AG20443 (cell line): ENCODE measurements around the gene UBE2E2.

Source experiments
- DNase-seq: peaks from one replicate; pipeline ENCODE4 v3.0.0; 2012; ENCODE audit warnings: low spot score, mixed read lengths

Gene UBE2E2

DNA sequence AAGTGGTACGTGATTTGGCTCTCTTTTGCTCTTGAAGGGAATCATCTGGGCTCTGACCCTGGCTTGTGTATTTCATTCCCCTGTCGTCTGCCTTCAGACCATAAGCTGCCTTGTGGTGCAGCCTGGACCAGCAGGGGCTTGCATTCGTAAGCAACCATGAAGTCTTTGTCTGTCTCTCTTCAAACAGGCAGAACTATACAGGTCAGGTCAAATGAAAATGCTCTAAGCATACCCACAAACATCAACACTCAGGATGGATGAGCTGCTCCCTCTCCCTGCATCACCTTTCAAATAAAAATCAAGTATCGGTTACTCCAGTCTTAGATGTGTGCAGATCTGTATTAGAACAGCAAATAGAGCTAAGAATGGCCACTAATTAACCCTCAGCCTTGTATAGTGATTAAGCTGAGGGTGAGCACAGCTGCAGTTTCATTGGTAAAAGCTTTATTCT is 334.0 kb downstream of the UBE2E2 start:
- no peak for DNase-seq

DNA sequence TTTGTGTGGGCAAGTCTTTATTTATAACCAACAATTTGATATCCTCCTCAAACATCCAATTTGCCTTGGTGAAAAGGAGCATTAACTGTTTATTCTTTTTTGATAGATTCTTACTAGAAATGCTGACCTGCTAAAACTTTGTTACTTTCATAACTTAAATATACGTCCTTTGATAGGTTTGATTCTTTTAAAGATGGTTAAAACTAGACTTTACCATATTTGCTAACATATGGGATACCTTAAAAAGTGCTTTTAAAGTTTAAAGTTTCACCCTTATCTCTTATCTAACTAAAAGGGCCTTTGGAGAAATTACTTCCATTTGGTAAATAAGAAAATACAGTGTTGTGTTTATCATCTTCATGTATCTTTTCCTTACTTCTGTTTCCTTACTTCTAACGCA is 336.1 kb downstream of the UBE2E2 start:
- no peak for DNase-seq

DNA sequence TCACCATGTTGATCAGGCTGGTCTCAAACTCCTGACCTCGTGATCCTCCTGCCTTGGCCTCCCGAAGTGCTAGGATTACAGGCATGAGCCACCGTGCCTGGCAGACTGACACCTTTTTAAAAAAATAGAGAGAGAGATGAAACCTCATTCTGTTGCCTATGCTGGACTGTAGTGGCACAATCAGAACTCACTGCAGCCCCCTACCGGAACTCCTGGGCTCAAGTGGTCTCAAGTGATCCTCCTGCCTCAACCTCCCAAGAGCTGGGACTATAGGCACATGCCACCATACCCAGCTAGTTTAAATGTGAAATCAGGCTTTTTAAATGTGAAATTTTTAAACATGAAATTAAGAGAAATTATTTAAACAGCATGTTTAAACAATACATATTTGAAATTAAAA is 337.5 kb downstream of the UBE2E2 start:
- no peak for DNase-seq

DNA sequence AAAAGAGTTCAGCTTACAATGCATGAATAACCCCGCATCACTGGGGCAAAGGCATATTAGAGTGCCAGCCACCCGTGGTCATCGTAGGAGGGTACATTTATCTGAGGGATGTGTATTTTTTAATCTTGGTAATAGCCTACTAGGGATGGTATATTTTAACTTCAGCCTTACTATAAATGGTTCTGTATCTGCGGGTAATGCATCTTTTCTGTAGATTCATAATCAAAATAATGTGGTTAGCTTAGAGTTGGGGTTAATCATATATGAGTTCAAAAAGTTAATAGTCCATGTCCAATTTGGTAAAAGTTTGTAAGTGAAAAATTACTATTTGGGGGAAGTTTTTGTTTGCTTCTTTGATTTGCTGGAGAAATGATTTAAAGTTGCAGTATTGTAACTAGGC is 339.0 kb downstream of the UBE2E2 start:
- no peak for DNase-seq

DNA sequence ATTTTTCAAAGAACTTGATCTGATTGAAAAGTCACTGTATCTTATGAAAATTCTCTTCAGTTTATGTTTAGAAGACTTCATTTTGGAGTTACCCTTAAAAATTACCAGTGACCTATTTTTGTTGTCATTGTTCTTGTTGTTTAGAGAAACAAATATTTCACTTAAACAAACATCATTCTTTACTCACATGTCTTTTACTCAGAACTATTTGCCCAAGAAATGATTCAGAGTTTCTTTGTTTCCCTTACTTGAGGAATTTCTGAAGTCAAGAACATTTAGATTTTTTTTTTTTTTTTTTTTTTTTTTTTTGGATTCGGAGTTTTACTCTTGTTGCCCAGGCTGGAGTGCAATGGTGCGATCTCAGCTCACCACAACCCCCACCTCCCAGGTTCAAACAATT is 343.1 kb downstream of the UBE2E2 start:
- no peak for DNase-seq

DNA sequence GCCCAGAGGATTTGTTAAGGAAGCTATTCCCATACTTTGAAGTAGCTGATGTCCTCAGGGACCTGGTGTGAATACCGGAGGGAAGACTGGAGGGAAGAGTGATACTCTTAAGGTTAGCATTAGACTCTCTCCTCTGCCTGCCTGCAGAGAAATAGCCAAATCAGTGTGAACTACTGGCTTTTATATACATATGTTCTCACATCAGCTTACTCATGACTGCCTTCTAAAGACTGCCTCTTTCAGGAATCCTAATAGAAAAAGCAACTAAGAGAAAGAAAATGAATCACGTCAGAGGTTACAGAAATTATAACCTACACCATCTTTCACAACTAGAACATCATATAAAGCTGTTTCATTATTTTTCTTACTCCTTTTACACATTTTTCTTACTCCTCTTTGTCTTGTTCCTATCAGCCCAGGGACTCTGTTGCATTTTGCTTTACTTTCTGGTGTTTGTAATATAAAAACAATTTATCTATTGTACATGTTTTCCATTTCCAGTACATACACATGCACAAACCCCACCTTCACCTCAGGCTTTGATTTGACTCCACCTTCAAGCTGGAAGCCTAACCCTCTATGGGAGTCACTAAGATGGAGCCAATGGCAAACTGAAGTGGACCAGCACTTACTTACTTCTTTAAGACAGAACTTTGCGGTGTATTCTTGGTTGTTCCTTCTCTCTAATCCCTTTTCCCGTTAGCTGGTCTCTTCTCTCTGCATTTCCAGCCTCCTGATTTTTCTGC is 345.0 kb downstream of the UBE2E2 start:
- no peak for DNase-seq

DNA sequence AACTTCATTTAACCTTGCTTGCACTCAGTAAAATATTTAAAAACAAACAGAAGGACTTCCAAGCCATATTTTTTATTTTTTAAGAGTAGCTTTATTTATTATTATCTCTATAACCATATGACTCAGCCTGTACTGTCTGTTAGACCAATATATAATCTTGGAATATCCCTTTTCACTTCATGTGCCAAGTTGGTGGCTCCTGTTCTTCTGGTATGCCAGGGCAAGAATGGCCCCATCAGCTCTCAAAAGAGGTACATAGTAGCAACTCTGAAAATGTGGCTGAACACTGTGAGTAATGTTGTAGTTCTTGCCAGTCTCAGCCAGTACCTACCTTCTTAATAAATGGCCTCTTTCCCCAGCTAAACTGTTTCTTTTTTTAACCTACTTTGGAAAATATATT is 345.6 kb downstream of the UBE2E2 start:
- no peak for DNase-seq

DNA sequence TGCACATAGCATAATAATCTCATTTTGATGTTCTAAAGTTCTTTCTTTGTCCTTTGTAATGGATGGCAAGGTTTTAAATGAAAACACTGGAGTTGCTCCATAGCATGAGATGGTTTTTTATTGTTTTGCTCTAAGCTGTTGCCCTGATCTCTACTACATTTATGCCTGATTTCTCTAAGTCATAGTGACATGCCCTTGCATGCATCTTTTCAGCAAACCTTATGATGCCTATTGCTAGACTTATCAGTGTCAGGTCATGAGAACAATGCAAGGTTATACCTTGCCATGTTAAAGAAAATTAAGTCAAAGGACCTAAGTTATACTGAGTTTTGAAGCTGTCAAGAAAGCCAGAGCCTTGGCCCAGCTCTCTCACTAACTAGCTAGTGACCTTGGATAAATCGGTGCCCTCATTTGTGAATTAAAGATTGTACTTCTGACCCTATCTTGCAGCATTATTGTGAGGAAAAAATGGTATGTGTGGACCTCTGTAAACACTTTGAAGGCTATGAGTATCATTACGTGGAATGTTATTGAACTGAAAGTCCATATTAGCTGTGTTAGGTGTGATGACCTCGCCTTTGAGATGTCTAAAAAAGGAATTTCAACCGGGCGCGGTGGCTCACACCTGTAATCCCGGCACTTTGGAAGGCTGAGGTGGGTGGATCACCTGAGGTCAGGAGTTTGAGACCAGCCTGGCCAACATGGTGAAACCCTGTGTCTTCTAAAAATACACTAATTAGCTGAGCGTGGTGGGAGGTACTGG is 346.2 kb downstream of the UBE2E2 start:
- no peak for DNase-seq

DNA sequence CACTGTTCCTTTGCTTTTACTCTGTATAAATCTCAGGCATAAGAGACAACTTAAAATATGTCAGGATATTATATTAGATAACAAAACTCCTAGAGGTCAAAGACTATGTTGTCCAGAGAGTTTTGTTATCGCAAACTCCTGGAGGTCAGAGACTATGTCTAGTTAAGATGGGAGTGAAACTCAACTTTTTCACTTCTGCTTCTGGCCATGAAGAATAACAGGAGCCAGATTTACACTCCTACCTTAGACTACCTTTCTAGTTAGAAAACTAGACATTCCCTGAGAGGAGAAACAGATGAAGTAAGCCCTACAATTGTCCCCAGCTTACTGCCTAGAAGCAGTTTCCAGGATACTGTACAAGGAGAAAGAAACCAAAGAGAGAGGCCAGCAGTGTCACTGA is 347.3 kb downstream of the UBE2E2 start:
- DNase-seq = no peak

DNA sequence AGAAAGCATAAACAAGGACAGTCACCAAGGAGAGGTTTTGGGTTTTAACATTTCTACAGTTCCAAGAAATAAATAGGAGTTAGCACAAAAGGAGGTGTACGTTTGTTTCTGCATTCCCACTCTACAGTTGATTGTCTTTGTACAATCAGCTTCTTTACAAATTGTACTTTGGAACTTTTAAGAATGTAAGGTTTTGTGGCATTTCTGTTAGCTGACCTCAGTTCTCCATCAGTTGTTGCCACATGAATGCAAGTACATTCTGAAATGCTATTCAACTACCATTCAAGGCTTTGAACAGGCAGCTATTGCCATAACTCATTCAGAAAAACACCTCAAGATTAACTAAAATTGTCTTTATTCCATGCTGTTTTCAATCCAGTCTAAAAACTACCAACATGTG is 349.4 kb downstream of the UBE2E2 start:
- DNase-seq = no peak

DNA sequence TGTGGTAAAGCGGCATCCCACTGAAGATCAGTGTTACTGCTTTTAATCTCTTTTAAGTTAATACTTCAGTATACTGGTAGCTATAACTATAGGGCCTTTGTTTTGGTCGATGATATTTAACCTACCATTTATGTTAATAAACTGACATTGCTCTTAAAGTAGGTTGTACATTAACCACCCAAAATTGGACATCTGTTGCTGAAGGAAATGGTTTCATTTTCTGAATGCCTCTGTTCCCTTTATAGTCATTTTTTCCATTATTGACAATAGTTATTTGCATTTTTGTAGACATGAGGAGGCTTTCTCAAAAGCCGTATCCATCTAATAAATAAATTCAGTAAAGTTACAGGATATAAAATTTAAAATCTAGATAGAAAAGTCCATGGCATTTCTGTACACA is 350.2 kb downstream of the UBE2E2 start:
- no peak for DNase-seq

DNA sequence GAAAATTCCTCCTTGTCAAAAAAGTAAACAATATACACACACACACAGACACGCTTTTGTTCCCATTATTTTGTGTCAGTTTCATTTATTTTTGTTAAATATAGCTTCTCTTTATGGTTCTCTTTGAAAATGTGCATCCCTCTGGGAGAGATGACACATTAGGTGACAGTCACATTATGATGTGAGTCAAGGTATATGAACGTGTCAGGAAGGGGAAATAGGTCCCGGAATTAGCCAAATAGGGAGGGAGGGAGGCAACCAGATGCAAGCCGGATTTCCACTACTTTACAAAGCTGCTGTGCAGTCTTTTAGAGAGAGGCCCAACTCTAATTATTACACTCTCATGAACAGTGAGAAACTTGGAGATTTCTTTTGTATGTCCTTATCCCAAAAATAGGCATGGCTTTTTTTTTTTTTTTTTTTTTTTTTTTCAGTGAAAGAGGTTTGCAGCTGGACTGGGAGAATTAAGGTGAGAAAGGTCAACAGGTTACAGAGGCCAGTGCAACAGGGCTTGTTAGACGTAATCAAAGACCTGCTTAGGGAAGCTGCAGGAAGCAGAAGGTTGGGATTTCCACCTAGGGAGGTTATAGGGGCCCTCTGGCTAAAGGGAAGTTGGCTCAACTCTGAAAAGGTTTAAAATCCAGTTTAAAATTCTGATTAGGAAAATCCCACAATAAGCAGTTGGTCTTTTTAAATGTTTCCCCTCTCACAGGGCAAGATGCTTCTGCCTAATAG is 362.1 kb downstream of the UBE2E2 start:
- DNase-seq = no peak

DNA sequence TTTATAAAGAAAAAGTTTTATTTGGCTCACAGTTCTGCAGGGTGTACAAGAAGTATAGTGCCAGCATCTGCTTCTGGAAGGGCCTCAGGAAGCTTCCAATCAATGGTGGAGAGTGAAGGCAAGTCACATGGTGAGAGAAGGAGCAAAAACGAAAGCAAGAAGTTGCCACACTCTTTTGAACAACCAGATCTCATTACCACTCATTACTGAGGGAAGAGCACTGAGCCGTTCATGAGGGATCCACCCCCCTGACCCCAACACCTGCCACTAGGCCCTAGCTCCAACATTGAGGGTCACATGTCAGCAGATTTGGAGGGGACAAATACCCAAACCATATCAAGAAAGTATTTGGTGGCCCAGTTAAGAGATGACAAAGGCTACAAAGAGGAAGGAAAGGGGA is 363.4 kb downstream of the UBE2E2 start:
- DNase-seq = no peak

DNA sequence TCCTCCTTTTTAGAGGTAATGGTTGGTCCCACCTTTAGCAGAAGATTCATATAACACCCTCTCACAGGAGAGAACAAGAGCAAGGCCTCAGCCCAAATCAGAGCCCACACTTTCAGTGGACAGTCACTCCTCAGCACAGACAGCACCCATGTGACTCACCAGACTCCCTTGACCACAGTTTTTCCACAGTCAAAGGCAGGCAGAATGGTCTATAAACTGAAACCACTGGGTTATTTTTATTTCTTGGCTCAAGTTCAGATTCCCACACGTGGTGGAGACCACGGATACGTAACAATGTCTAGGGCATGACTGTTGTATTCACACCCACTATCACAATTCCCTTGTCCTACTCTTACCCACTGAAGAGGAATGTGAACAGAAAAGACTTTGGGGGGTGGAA is 364.8 kb downstream of the UBE2E2 start:
- DNase-seq = peak; percentile 76

DNA sequence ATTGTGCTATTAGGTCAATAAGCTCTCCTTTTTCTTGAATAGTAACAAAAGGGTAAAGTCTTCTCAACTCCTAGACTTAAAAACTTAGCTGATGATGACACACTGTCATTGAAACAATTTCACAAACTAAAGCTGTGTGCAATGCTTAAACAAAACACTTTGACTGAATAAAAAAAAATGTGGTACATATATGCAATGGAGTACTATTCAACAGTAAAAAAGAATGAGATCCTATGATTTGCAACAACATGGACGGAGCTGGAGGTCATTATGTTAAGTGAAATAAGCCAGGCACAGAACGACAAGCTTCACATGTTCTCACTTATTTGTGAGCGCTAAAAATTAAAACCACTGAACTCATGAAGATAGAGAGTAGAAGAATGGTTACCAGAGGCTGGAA is 370.7 kb downstream of the UBE2E2 start:
- DNase-seq = no peak

DNA sequence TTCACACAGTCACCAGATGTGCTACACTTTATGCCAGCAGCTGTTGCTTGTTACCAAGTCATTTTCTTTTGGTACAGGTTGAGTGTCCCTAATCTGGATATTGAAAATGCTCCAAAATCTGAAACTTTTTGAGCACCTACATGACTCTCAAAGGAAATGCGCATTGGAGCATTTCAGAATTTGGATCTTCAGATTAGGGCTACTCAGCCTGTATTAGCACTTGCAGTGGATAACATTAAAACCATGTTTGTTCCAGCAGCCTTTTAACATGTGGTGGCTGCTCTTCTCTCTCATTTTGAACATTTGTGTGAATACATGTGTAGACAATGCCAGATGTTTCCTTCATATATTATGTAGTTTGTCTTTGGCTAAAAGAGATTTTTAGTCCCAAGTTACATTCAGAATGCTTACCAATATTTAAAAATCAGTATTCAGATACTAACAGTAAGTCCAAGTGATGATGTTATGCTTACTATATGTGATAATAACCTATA is 371.7 kb downstream of the UBE2E2 start:
- no peak for DNase-seq

DNA sequence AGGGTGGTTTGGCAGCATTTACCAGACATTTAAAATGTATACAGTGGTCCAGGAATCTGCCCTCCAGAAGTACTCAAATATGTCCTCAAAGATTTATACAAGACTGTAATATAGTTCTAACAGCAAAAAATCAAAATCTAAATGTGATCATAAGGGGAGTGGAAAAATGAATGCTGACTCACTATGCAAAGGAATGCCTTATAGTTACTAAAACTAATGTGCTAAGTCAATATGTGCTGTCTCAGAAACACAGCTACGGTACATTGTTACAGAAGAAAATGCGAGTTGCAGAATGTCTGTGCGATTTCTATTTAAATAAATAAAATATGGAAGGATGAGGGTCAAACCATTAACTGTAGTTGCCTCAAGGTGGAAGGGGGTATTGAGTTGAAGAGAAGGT is 372.6 kb downstream of the UBE2E2 start:
- no peak for DNase-seq

DNA sequence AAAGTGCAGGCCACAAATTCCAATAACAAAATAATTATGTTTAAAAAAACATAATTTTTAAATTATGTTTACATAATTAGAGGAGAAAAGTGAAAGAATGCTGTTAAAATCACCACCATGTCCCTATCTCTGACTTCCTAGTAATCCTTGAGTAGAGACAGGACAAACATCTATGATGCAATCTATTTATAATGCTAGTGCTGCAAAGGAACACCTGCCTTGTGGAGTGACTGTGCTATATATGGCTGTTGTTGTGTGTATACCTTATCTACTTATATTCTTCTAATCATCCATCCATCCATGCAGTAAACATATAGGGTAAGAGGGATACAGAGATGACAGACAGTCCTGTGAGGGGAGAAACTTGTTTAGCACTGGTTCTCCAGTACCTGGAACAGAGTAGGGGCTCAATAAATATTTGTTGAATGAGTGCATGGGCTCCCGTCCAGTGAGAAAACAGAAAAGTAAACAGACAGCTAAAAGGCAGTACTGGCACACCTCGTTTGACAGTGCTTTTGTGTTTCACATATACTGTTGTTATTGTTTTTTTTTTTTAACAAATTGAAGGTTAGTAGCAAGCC is 373.3 kb downstream of the UBE2E2 start:
- DNase-seq = no peak

DNA sequence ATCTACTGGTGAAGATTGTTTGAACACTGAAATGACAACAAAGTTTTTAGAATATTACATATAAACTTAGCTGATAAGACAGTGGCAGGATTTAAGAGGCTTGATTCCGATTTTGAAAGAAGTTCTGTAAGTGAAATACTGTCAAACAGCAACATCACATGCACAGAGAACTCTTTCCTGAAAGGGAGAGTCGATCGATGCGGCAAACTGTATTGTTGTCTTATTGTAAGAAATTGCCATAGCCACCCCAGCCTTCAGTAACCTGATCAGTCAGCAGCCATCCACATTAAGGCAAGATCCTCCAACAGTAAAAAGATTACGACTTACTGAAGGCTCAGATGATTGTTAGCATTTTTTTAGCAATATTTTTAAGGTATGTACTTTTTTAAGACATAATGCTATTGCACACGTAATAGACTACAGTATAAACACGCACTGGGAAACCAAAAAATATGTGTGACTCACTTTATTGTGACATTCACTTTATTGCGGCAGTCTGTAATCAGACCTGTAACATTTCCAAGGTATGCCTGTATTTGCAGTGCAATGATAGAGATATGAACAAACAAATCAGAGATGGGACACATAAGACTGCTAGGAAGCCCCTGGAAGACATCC is 377.1 kb downstream of the UBE2E2 start:
- DNase-seq = no peak

DNA sequence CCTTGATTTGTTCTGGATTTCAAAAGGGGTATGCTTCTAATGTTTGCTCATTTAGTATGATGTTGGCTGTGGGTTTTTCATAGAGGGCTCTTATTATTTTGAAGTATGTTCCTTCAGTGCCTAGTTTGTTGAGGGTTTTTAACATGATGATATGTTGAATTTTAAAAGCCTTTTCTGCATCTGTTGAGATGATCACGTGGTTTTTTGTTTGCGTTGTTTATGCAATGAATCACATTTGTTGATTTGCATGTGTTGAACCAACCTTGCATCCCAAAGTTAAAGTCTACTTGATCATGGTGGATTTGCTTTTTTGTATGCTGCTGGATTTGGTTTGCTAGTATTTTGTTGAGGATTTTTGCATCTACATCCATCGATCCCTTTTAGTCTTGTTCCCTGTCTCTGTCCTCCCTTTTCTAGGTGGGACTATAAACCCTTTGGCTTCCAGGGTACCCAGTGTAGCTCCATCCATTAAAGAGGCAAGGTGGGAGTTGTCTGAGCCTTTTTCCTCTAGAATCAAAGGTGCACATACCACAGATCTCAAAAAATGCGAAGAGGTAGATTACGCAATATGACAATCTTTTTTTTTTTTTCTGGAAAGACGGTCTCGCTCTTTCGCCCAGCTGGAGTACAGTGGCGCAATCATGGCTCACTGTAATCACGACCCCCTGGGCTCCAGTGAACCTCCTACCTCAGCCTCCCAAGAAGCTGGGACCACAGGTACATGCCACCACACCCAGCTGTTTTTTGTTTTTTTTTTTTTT is 381.0 kb downstream of the UBE2E2 start:
- no peak for DNase-seq

DNA sequence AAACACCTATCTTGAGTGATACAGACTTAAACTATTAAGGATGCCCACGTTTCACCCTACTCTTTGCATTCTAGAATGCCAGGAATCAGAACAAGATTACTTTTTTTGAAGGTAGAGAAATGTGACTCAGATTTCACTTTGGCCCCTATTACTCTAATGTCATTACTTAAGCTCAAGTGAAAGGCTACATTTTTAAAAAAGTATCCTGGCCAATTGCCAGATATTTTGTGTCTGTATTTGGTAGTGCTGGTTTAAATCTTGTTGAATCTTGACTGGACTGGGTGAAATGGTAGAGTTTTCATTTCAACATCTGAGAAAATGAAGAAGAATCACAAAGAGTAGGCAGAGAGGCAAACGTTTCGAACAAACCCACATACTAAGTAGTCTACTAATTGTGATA is 384.4 kb downstream of the UBE2E2 start:
- no peak for DNase-seq
